ENCODE results near the gene DCXR.

The DCXR gene

GRCh38 chr17:82022981-82023446 is 14.5 kb downstream of the DCXR start, which contains the start of gene LRRC45:
Gene LRRC45, plus strand, starts transcription at chr17:82023305. Its CDS starts 339 bp downstream, at chr17:82023644.
- peak; percentile 99 for DNase-seq (ENCODE audit: low read depth, low spot score)

GRCh38 chr17:82022310-82022980 is 15.1 kb downstream of the DCXR start, which contains the start of gene CENPX:
Gene CENPX, minus strand, starts transcription at chr17:82022878. Its CDS starts 17 bp downstream, at chr17:82022861.
- no peak for DNase-seq (ENCODE audit: low read depth, low spot score)

- DNase-seq (ENCODE audit: low read depth, low spot score): no peak
Measured at GRCh38 chr17:82021900-82022309, 15.6 kb downstream of the DCXR start.

GRCh38 chr17:82021107-82021899 is 16.2 kb downstream of the DCXR start:
- DNase-seq (ENCODE audit: low read depth, low spot score): no peak

GRCh38 chr17:82020572-82021106 is 16.9 kb downstream of the DCXR start:
- no peak for DNase-seq (ENCODE audit: low read depth, low spot score)

- DNase-seq (ENCODE audit: low read depth, low spot score): no peak
Measured at GRCh38 chr17:82019690-82020571, 17.6 kb downstream of the DCXR start.

GRCh38 chr17:82018989-82019689 is 18.4 kb downstream of the DCXR start:
- DNase-seq (ENCODE audit: low read depth, low spot score): no peak

GRCh38 chr17:82018152-82018988 is 19.1 kb downstream of the DCXR start:
- no peak for DNase-seq (ENCODE audit: low read depth, low spot score)

- DNase-seq (ENCODE audit: low read depth, low spot score): no peak
Measured at GRCh38 chr17:82017612-82018151, 19.8 kb downstream of the DCXR start.

GRCh38 chr17:82016875-82017459 is 20.5 kb downstream of the DCXR start:
- no peak for DNase-seq (ENCODE audit: low read depth, low spot score)

- DNase-seq (ENCODE audit: low read depth, low spot score): no peak
Measured at GRCh38 chr17:82016061-82016874, 21.2 kb downstream of the DCXR start.

GRCh38 chr17:82015311-82015971 is 22.1 kb downstream of the DCXR start:
- no peak for DNase-seq (ENCODE audit: low read depth, low spot score)

- no peak for DNase-seq (ENCODE audit: low read depth, low spot score)
Measured at GRCh38 chr17:82014971-82015310, 22.6 kb downstream of the DCXR start.

GRCh38 chr17:82014432-82014831 is 23.1 kb downstream of the DCXR start:
- DNase-seq (ENCODE audit: low read depth, low spot score): no peak

GRCh38 chr17:82013772-82014321 is 23.6 kb downstream of the DCXR start:
- no peak for DNase-seq (ENCODE audit: low read depth, low spot score)

- no peak for DNase-seq (ENCODE audit: low read depth, low spot score)
Measured at GRCh38 chr17:82013341-82013740, 24.2 kb downstream of the DCXR start.

GRCh38 chr17:82012640-82013295 is 24.7 kb downstream of the DCXR start:
- no peak for DNase-seq (ENCODE audit: low read depth, low spot score)
